ENCODE results near the gene CROCC.

Gene CROCC

DNA sequence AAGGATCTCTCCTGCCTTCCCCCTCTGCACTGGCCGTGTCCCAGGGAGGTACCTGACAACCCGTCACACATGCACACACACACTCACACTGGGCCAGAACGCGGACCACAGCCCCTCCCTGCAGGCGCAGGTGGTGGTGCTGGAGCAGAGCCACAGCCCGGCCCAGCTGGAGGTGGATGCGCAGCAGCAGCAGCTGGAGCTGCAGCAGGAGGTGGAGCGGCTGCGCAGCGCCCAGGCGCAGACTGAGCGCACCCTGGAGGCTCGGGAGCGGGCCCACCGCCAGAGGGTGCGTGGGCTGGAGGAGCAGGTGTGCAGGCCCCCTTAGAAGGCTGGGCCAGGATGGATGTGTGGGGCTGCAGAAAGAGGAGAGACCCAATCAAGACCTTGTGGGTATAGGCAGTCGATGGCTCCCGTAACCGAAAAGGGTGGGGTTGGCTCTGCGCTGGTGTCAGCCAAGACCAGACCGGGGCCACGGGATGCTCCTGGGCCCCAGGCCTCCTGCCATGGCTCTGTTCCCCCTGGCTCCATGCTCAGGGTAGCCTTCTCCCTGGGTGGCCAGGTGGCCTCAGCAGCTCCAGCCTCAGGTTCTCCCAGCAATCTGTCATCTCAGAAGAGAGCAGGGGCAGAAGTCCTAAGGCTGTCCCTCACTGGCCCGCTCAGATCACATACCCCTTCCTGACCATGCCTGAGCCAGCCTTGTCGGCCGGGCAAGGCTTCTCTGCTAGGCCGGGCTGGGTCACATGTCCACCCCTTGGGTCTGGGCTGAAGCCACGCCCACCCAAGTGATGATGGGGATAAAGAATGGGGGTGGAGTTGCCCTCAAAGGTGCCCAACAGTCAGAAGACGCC is 49.8 kb downstream of the CROCC start:
- no peak for DNase-seq

DNA sequence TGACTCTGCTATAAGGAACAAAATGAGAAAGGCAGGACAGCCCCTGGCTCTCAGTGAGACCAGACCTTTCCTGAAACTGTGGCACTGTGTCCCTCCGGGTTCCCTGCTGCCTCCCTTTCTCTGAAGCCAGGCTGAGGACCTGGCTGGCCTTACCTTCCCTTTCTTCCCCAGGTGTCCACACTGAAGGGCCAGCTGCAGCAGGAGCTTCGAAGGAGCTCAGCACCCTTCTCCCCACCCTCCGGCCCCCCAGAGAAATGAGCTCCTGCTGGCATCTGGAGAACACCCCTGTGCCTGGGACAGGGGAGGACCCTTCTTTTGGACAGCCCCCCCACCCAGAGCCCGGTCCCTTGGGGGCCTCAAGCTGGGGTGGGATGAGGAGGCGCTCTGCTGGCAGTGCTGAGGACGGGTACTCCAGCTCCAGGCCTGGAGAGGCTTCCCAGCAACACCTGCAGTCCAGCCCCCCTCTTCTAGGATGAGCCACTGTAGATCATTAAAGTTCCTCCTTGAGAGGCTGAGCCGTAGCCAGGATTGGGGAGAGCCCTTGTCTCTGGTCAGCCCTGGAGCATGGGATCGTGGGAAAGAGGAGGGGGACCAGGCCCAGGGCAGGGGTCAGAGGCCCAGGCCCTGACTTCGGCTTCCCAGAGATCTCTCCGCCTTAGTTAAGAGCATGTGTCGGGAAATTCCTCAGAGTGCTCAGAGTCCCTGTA is 50.6 kb downstream of the CROCC start:
- no peak for DNase-seq

DNA sequence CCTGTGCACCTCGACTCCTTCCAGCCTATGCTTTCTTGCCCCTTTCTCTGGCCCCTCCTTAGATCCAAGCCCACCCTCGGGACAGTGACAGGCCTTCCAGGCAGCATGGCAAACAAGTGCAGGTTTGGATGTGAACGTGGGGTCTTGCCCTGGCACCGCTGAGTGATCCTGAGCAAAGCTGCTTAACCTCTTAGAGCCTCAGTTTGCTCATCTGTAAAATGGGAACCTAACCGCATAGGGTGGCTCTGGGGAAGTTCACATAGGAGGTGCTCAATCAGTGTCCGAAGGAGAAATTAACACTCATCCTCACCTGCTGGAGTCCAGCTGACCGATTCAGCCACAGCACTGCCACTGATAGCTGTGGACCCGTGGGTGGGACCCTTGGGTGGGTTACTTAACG is 51.5 kb downstream of the CROCC start:
- DNase-seq: no peak

DNA sequence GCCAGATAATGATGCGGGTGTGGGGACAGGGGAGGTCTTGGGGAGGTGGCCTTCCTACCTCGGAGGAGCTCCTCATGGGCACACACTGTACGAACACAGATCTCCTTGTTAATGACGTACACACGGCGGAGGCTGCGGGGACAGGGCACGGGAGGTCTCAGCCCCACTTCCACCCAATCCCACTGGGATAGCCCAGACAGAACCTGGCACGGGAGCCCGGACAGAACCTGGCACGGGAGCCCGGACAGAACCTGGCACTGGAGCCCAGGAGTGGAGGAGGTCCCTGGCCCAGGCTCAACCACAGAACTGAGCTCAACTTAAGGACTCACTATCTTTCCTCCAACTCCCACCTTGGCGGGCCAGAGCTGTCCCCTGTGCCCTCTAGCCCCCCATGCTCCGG is 53.5 kb downstream of the CROCC start:
- DNase-seq: no peak

DNA sequence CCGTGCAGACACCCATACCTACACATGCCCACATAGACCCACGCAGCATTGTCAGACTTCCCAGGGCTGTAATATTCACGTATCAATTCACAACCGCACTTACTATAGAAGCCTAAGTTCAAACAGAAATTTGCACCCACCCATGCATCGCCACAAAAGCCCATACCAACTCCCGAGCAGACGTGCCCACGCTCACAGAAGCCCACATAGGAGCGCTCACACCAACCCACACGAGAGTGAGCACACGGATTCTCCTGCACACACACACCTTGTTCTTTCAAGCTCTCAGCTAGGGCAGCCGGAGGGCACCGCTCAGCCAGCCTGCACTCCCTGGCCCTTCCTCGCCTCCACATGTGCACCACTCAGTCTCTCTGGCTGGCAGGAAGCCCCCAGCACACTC is 54.1 kb downstream of the CROCC start:
- DNase-seq: no peak

DNA sequence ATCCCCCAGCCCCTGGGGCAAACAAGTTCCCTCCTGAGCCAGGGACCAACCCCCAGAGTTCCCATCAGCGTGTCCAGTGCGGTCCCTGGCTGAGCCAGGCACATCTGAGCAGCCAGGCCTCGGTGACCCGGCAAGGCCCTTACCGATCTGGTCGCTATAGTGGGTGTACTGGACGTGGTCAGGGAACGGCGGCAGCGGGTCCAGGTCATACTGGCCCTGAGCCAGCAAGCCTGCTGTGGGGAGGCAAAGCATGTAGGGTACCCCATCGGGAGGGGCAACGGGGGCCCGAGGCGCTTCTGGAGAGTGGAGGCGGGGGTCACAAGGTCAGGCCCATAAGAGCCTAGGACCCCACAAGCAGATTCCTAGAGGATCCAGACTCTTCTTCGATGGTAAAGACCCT is 55.2 kb downstream of the CROCC start:
- DNase-seq: no peak

DNA sequence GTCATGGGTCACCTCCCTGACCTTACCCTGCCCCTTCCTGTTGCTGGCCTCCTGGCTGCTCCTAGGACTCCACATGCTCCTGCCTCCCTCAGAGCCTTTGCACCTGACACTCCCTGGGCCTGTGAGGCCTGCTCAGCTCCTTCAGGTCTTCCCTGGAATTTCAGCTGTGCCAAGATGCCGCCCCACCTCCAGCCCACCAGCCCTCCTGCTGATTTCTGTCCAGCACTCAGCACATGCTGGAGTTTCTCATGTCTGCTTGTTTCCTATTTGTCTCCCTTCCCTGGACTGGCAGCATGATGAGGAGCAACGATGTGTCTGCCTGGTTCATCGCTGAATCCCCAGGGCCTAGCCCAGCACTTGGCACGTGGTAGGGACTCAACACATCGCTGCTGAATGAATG is 55.6 kb downstream of the CROCC start:
- no peak for DNase-seq

DNA sequence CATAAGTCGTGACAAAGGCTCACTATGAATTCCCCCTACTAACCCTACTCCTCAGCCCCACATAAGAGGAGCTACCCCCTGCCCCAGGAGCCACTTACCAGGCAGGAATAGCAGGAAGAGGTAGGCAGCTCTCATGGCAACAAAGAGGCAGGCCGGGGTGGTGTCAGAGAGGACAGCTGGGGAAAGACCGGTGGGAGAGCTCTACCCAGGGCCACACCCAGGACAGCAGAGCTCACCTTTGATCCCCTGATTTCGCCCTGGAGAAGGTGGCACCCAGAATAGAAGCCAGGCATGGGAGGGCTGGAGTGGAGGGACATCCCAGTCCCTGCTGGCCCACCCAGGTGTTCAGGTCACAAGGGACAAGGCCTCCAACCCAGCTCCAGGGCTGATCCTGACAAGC is 56.4 kb downstream of the CROCC start:
- DNase-seq: no peak

DNA sequence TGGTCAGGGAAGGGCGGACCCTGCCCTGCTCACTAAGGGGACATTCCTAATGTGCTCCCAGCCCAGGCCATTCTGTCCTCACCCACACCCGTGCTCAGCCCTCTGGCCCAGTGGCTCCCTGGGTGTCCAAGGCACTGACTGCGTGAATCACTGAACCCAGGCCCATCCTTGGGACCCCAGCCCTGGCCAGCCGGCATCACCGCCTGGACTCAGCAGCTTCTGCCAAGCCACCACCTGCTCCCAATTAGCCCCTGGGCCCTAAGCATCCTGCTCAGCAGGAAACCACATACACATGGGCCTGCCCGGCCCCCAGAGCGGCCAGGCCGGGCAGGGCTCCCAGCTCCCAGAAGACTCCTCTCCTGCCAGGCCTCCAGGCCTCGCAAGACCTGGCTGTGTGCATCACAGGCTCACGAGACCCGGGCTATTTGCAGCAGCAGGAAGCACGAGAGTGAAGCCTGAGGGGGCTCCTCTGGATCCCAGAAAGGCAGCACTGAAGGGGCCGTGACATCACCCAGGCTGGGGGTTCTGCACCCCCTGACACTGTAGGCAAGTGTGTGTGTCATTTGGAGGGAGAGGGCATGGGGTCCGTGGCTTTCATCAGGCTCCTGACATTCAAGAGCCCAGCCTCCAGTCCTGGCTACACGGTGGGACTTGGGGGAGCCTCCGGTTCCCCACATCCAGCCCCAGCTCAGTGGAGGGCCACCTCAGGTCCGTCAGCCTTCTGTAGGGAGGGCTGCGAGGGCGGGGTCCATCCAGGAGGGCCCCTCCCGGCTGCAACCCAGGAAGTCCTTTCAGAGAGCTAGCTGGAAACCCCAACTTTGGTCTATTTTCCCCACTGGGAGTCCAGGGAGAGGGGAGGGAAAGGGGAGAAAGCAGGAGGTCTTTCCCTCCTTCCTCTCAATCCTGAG is 57.1 kb downstream of the CROCC start:
- DNase-seq: no peak

DNA sequence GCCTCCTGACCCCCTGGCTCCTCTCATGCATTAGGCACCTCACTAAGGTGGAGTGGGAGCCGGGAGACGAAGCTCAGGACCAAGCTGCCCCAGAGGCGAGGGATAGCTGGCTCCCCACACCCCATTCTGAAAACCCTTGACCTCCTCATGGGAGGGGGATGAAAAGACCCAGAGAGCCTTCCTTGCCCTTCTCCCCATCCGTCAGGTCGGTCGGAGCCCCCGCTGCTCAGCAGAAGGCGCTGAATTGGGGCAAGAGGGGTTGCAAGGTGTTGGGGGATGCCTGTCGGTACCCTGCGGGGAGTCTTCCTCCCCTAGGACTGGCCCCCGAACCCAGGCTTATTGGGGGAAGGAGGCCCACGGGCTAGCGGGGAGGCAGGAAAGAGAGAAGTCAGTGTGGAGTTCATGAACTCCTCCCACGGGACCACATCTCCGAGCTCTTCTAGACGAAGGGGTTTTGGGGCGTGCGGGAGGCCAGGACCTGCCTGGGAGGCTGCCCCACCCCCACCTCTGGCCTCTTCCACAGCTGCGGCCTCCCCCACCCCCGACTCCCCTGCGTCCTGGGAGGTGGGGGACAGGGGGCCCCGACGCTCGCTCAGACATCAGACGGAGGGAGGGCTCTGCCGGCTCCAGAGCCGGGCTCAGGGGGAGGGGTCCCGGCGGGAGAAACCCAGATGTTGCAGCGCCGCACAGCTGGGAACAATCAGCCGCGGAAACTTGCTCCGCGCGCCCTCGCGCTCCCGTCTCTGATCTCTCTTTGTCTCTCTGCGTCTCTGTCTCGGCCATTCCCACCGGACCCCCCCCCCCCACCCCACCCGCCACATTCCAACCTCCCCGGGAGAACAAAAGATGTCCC is 58.0 kb downstream of the CROCC start:
- DNase-seq: no peak

DNA sequence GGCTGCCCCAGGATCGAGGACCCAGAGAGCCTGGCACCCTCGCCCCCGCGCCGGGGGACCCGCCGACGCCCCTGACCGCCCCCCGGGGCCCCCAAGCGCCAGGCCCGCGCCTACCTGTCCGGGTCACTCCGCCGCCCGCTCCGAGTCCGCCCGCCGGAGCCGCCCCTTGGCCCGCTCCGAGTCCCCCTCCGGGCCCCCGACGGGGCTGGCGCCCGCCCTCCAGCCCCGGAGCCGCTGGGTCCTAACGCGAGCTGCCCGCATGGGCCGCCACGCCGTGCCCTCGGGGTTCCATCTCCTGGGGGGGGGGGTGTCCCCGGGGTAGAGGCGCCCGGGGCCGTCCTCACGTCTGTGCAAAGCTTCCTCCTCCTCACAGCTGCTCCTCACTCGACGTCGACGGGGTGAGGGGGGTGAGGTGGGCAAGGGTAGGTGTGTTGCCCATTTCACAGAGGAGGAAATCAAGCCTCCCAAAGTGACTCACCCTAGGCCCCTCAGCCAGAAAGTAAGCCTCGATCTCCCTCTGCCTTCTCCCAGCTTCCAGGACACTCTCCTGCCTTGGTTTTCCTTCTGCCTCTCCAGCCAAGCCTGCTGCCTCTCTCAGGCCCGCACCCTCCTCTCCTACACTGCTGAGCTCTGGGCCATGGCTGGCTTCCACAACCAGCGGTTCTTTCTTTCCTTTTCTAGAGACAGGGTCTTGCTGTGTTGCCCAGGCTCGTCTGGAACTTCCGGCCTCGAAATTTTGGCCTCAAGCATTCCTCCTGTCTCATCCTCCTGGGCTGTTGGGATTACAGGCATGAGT is 58.9 kb downstream of the CROCC start, which contains the start of gene MFAP2:
Gene MFAP2, minus strand, starts transcription at position 148 of the 796 bp plus-strand sequence. CDS start 2,347 bp downstream, outside the sequence.
- DNase-seq: no peak

DNA sequence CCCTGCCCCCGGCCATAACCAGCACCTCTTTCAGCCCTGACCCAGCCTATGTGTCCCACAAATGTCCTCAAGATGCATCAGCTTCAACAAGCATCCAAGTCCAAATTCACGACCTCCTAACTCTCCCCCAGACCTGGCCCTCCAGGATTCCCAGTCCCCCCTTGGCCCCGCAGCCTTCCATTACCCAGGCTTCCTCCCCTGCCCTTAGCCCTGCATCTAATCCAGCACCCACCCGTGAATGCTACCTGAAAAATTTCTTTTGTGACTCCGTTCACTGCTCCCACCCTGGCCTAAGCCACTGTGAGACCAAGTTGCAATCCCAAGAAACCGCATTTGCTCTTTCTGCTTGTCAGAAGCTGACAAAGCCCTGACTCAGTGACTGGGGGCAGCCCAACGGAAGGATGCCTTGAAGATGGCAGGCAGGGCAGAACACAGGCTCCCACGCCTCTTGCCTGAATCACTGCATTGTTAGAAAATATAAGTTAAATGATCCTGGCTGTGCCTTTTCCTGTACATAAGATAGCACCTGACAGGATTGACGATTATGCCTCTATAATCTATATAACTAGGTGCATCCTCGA is 59.6 kb downstream of the CROCC start:
- no peak for DNase-seq

DNA sequence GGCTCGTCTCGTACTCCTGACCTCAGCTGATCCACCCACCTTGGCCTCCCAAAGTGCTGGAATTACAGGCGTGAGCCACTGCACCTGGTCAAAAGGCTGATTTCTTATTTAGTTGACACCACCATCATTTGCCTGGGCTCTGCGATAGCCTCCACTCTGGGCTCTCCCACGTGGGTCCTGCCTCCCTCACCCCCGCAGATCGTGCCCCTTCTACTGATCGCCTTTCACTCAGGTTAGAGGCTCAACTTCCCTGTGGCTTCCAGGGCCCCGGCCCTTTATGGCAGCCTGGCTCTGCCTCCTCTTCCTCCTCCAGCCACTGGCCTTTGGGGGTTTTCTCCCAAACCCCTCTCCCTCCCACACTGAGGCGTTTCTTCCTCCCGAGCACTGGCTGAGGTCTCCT is 61.2 kb downstream of the CROCC start:
- DNase-seq: no peak

DNA sequence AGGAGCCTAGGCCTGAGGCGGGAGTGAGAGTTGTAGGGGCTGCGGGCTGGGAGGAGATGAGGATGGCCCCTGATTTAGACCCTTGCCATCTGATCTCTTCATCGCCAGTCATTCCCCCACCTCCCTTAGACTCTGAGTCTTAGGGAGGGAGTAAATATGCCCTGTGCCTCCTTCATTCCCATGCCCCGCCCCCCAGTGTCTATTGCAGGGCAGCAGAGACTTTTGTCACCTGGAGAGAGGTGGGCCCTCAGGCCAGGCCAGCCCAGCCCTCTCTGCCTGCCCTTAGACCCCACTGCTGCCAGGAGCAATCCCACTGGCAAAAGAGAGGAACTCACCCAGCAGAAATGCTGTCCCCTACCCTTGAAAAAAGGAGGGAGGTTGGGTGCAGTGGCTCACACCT is 61.9 kb downstream of the CROCC start:
- no peak for DNase-seq

DNA sequence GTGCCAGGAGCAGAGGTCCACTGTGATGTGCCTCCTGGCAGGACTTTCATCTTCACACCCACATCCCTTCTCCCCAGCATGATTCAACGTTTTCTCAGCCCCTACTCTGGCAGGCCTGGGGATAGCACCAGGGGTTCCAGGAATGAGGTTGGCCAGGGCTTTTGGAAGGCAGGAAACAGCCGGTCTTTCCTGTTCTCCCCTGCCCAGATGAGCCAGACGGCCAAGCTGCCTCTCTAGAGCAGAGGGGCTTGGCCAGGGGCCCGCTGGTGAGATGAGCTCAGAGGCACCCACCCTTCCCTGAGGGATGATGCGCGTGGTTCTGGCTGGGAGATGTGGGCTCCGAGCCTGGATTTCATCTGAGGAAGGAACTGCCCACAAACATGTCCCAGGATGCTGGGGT is 63.0 kb downstream of the CROCC start:
- DNase-seq: no peak

DNA sequence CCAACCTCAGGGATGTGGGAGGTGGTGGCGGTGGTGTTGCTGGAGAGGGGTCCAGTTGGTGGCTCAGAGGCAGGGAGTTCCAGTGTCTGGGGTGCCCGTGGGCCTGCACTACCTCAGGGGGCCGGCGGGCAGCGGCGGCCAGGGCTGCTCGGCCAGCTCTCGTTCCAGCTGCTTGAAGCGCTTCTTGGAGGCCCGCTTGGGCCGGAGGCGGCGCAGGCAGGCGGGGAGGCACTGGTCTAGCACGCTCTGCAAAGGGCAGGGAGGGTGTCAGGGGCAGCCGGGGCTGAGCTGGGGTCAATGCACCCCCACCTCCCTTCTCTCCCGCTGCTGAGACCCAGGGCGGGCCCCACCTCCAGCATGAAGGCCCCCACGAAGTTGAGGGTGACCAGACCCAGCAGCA is 64.4 kb downstream of the CROCC start:
- DNase-seq: no peak

DNA sequence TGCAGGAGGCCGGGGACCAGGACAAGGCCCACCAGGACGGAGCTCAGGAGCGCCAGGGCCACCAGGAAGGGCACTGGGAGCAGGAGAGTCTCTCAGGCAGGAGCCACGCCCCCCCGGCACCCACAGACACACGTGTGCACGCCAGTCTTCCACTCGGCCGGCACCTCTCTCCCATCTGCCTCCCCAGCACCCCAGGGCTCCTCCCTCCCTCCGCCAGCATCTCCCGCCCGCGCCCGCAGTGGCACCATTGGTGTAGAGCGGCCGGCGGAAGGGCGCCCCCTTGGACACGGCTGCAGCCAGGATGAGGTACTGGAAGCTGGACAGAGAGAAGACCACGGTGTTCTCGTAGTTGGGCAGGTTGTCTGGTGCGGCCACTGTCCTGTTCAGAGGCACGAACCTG is 64.8 kb downstream of the CROCC start:
- DNase-seq: no peak

DNA sequence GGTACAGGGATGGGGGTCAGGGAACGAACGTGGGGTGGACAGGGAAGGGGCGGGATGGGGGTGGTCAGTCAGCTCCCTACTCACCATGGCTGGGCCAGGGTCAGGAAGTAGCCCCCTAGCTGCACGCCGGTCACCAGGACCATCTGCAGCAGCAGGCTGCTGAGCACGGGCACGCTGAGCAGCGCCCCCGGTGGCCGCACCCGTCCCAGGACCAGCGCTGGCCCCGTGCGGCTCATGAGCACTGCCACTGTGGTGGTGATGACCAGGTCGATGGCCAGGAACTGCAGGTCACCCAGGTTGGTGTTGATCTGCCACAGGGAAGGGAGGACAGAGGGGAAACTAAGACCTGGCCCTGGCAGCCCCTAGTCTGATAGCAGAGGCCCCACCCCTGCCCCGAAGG is 65.2 kb downstream of the CROCC start:
- no peak for DNase-seq

DNA sequence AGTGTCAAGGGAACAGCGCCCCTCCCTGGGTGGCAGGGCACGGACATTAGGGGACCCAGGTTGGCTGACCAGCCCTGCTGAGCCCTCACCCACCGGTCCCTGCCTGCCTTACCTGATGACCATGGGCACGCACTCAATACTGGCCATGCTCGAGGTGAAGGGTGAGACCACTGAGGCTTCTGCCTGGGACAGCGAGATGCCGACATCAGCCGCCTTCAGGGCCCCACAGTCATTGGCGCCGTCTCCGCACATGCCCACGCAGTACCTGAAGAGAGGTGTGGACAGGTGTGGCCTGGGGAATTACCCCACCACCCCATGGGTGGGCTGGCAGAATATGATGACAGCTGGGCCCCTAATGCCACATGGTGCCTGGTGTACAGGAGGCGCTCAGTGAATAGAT is 66.5 kb downstream of the CROCC start:
- no peak for DNase-seq

DNA sequence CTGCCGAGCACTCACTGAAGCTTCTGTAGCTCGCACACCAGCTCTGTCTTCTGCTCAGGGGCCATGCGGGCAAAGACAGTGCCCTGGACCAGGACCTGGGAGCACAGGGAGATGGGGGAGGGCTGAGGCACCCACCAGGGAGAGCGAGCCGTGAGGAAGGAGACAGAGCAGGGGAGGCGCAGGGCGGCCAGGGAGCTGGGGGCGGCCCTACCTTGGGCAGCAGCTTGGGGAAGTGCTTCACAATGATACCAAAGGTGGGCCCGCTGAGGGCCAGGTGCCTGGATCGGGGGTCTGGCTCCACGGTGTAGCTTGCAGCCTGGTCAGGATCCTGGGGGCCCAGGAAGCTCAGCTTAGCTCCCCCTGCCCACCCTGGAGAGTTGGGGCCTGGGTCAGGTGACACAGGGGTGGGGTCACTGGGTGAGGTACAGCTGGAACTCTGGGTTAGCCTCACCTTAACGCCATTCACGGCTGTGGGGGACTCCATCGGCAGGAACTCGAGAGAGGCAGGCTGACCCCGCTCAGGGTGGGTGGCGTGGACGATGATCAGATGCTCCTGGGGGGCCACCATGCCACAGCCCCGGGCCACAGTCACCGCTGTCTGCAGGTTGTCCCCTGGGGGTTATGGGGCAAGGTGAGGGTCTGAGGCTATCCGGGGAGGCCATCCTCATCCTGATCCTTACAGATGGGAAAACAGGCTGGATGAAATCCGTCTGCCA is 68.1 kb downstream of the CROCC start:
- no peak for DNase-seq

All from activated CD4-positive, alpha-beta T cell treated with anti-CD3 and anti-CD28 coated beads for 1 hour (primary cell).